GM12878 (cell line): ENCODE measurements around the gene SLC6A9. TPM values are rescaled to one million over a fixed set of nuclear protein-coding genes. Genes with fewer than 3 reads are reported as not detected.

Experiments used
- CBX3 ChIP-seq: fragments of 200-600 bp; sonication (generic); IDR thresholded peaks from 2 replicates; pipeline ENCODE4 v1.6.1; 2016; ENCODE audit warnings: low read depth, borderline replicate concordance
- LARP7 ChIP-seq: fragments of 450-650 bp; IDR thresholded peaks from 2 replicates; pipeline ENCODE4 v1.6.1; 2017; ENCODE audit warnings: mild to moderate bottlenecking
- MTA2 ChIP-seq: fragments of 450-650 bp; IDR thresholded peaks from 2 replicates; pipeline ENCODE4 v1.6.1; 2016; ENCODE audit warnings: low read depth, mild to moderate bottlenecking, moderate library complexity
- PAX8 ChIP-seq: fragments of 450-650 bp; IDR thresholded peaks from 2 replicates; pipeline ENCODE4 v1.6.1; 2017; ENCODE audit warnings: mild to moderate bottlenecking, moderate library complexity
- RELA ChIP-seq: fragments of 450-650 bp; IDR thresholded peaks from 2 replicates; pipeline ENCODE4 v1.8.0; 2014; ENCODE audit warnings: borderline replicate concordance; ENCODE audit not compliant: partially characterized antibody
- SMAD1 ChIP-seq: fragments of 450-650 bp; IDR thresholded peaks from 2 replicates; pipeline ENCODE4 v1.6.1; 2018; ENCODE audit warnings: mild to moderate bottlenecking, low read depth; ENCODE audit not compliant: partially characterized antibody
- ZZZ3 ChIP-seq: IDR thresholded peaks from 2 replicates; pipeline ENCODE4 v1.6.1; 2011; ENCODE audit warnings: low read depth; ENCODE audit not compliant: control insufficient read depth, insufficient read length
- polyA plus RNA-seq, 11 experiments: library from polyadenylated mRNA; depleted of rRNA in 4 of 11; unstranded in 6 of 11; stranded (reverse) in 5 of 11; fragments of >200 nt; fragmentation: Nextera tagmentation in 4 of 11; fragmentation: Illumina TruSeq in 1 of 11; extraction: Ambion mirVana in 4 of 11; extraction: Trizol in 1 of 11; gene quantifications; 1 replicate in 1 of 11; 2 replicates in 10 of 11; pipeline versions ENCODE4 v1.2.1 to v1.2.3, GENCODE V29; 2011 to 2016; ENCODE audit warnings: inconsistent platforms in 2 of 11, missing spikeins in 2 of 11, low read depth in 1 of 11
- total RNA-seq, 4 experiments: library from RNA; depleted of rRNA in 3 of 4; stranded (reverse); fragments of >200 nt in 3 of 4; fragmentation: Illumina TruSeq in 1 of 4; extraction: Trizol in 1 of 4; gene quantifications; 2 replicates each; pipeline versions ENCODE4 v1.2.1 to v1.2.3, GENCODE V29; 2013 to 2021
- TF ChIP-seq, protein P1 (sequence below): fragments of 150-350 bp; IDR thresholded peaks from 2 replicates; pipeline ENCODE4 v1.6.1; 2016; ENCODE audit warnings: low read depth, low read length
- TF ChIP-seq, protein P2 (sequence below): fragments of 450-650 bp; formaldehyde crosslinking; IDR thresholded peaks from 2 replicates; pipeline ENCODE4 v1.4.0; 2022; ENCODE audit warnings: mild to moderate bottlenecking, moderate library complexity

The SLC6A9 gene
- total and polyA plus RNA-seq, 10 of the 15 experiments (the other 5 are each of a cell fraction or from before 2014, with no cell fraction given) = 0.02 to 2.0 (median 0.63) TPM

DNA sequence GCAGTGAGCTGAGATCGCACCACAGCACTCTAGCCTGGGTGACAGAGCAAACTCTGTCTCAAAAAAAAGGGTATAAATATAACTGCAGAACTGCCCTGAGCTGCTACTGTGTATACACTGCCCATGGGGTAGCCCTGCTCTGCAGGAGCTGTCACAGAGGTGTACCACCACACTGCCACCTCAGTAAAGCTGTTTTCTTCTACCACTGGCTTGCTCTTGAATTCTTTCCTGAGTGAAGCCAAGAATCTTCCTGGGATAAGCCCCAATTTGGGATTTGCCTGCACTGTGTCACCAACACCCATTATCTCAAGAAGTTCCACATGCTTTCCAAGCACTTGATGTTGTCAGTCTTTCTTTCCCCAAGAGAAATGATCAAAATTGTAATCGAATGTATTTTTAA lies 30.6 kb upstream of the SLC6A9 start (continued):
- TF ChIP-seq, protein P1, sequence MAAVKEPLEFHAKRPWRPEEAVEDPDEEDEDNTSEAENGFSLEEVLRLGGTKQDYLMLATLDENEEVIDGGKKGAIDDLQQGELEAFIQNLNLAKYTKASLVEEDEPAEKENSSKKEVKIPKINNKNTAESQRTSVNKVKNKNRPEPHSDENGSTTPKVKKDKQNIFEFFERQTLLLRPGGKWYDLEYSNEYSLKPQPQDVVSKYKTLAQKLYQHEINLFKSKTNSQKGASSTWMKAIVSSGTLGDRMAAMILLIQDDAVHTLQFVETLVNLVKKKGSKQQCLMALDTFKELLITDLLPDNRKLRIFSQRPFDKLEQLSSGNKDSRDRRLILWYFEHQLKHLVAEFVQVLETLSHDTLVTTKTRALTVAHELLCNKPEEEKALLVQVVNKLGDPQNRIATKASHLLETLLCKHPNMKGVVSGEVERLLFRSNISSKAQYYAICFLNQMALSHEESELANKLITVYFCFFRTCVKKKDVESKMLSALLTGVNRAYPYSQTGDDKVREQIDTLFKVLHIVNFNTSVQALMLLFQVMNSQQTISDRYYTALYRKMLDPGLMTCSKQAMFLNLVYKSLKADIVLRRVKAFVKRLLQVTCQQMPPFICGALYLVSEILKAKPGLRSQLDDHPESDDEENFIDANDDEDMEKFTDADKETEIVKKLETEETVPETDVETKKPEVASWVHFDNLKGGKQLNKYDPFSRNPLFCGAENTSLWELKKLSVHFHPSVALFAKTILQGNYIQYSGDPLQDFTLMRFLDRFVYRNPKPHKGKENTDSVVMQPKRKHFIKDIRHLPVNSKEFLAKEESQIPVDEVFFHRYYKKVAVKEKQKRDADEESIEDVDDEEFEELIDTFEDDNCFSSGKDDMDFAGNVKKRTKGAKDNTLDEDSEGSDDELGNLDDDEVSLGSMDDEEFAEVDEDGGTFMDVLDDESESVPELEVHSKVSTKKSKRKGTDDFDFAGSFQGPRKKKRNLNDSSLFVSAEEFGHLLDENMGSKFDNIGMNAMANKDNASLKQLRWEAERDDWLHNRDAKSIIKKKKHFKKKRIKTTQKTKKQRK = no peak
- no peak for TF ChIP-seq RELA
- TF ChIP-seq ZZZ3 = no peak
- TF ChIP-seq, protein P2, sequence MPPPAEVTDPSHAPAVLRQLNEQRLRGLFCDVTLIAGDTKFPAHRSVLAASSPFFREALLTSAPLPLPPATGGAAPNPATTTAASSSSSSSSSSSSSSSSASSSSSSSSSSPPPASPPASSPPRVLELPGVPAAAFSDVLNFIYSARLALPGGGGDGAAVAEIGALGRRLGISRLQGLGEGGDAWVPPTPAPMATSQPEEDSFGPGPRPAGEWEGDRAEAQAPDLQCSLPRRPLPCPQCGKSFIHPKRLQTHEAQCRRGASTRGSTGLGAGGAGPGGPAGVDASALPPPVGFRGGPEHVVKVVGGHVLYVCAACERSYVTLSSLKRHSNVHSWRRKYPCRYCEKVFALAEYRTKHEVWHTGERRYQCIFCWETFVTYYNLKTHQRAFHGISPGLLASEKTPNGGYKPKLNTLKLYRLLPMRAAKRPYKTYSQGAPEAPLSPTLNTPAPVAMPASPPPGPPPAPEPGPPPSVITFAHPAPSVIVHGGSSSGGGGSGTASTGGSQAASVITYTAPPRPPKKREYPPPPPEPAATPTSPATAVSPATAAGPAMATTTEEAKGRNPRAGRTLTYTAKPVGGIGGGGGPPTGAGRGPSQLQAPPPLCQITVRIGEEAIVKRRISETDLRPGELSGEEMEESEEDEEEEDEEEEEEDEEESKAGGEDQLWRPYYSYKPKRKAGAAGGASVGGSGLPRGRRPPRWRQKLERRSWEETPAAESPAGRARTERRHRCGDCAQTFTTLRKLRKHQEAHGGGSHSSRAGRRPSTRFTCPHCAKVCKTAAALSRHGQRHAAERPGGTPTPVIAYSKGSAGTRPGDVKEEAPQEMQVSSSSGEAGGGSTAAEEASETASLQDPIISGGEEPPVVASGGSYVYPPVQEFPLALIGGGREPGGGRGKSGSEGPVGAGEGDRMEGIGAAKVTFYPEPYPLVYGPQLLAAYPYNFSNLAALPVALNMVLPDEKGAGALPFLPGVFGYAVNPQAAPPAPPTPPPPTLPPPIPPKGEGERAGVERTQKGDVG (CRISPR knock-in tag) = no peak
- TF ChIP-seq SMAD1 = no peak
- no peak for TF ChIP-seq CBX3
- no peak for TF ChIP-seq PAX8
- TF ChIP-seq LARP7 = no peak
- TF ChIP-seq MTA2 = no peak
- TF ChIP-seq, all 136 proteins: peak for 0
